ENCODE results near the gene TLR6. TPM values are rescaled to one million over a fixed set of nuclear protein-coding genes. Genes with fewer than 3 reads are reported as not detected.
A peak's percentile ranks its signal among the peaks of the same experiment; 100 is the strongest.

The TLR6 gene
- total RNA-seq, 1 donor from 2014 or later = not detected

GRCh38 chr4:38805530-38806145, 51.0 kb downstream of the TLR6 start:
- no peaks in the 10 kb centered on the region for H3K27me3 Mint-ChIP-seq (ENCODE audit: unreplicated experiment)
- no peak overlapping the region for H3K27ac Mint-ChIP-seq (ENCODE audit: unreplicated experiment)
- TF ChIP-seq CTCF (IDR thresholded peaks at IDR 0.05; ENCODE audit: partially characterized antibody, unreplicated experiment) = no peak
- DNase-seq = no peak
- peaks cover 5% of the 10 kb centered on the region for H3K9me3 Mint-ChIP-seq (ENCODE audit: unreplicated experiment)
- H3K4me3 Mint-ChIP-seq (ENCODE audit: unreplicated experiment) = no peak overlapping the region
- H3K4me1 Mint-ChIP-seq (ENCODE audit: low read depth, unreplicated experiment) = no peaks in the 10 kb centered on the region
- H3K36me3 Mint-ChIP-seq (ENCODE audit: unreplicated experiment) = peaks cover 9% of the 10 kb centered on the region

DNA sequence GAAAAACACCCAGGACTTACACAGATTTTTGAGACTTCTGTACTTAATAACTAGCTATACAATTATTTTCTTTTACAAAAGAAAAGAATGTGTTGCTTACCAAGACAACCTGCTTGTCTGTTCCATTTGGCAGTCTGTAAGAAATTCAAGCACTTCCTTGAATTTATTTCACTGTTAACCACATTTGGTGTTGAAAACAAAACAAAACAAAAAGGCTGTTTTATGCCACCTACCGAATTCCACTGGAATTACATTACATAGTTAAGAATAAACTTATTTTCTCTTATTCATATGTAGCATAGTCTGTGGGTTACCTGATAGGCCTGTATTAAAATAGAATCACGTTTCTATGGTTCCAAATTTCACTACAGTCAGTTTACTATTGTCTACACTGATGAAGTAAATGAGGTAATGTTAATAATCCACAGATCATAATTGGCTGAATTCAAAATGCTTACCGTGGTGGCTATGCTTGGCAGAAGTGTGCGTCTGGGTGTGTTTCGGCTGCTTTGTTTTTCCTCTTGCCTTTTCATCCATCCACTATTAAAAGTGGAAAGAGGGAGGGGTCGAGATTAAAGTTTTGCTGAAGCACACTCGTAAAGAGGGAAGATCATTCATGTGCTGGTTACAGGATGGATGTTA, 51.8 kb downstream of the TLR6 start, which contains the start of gene TLR1:
TLR1 (minus strand) TSS at position 138 of the 642 bp plus-strand sequence. CDS start 5,960 bp downstream, outside the sequence.
- Mint-ChIP-seq H3K9me3 (ENCODE audit: unreplicated experiment) (peaks cover 5% of the 10 kb centered on the region), H3K4me1 (ENCODE audit: low read depth, unreplicated experiment) (no peaks in the 10 kb centered on the region), H3K27me3 (ENCODE audit: unreplicated experiment) (no peaks in the 10 kb centered on the region), H3K4me3 (ENCODE audit: unreplicated experiment) (no peak within 1 kb of the TSS), H3K27ac (ENCODE audit: unreplicated experiment) (no peak within 1 kb of the TSS), H3K36me3 (ENCODE audit: unreplicated experiment) (peaks cover 9% of the 10 kb centered on the region)
- peak; percentile 61 for TF ChIP-seq CTCF (IDR thresholded peaks at IDR 0.05; ENCODE audit: partially characterized antibody, unreplicated experiment)
- DNase-seq = no peak

- H3K9me3 Mint-ChIP-seq (ENCODE audit: unreplicated experiment) = peaks cover 5% of the 10 kb centered on the region
- H3K36me3 Mint-ChIP-seq (ENCODE audit: unreplicated experiment) = peaks cover 9% of the 10 kb centered on the region
- H3K27me3 Mint-ChIP-seq (ENCODE audit: unreplicated experiment) = no peaks in the 10 kb centered on the region
- no peak for DNase-seq
- H3K27ac Mint-ChIP-seq (ENCODE audit: unreplicated experiment) = no peak overlapping the region
- H3K4me3 Mint-ChIP-seq (ENCODE audit: unreplicated experiment) = no peak overlapping the region
- no peaks in the 10 kb centered on the region for H3K4me1 Mint-ChIP-seq (ENCODE audit: low read depth, unreplicated experiment)
- no peak for TF ChIP-seq CTCF (IDR thresholded peaks at IDR 0.05; ENCODE audit: partially characterized antibody, unreplicated experiment)
These were observed 52.6 kb downstream of the TLR6 start for GRCh38 chr4:38803833-38804653.

- H3K4me1 Mint-ChIP-seq (ENCODE audit: low read depth, unreplicated experiment) = no peaks in the 10 kb centered on the region
- no peak overlapping the region for H3K27ac Mint-ChIP-seq (ENCODE audit: unreplicated experiment)
- DNase-seq = no peak
- TF ChIP-seq CTCF (IDR thresholded peaks at IDR 0.05; ENCODE audit: partially characterized antibody, unreplicated experiment) = no peak
- peaks cover 5% of the 10 kb centered on the region for H3K9me3 Mint-ChIP-seq (ENCODE audit: unreplicated experiment)
- H3K27me3 Mint-ChIP-seq (ENCODE audit: unreplicated experiment) = no peaks in the 10 kb centered on the region
- no peak overlapping the region for H3K4me3 Mint-ChIP-seq (ENCODE audit: unreplicated experiment)
- peaks cover 9% of the 10 kb centered on the region for H3K36me3 Mint-ChIP-seq (ENCODE audit: unreplicated experiment)
These were observed 53.9 kb downstream of the TLR6 start for GRCh38 chr4:38802561-38803355.

All from glutamatergic neuron (in vitro differentiated cells).